HepG2 (cell line): ENCODE measurements around the gene ME3. TPM values are rescaled to one million over a fixed set of nuclear protein-coding genes. Genes with fewer than 3 reads are reported as not detected.

Source experiments
- ATAC-seq: fragments of 200-7000 bp; cut with Tn5 transposase; 3 replicates; pipeline ENCODE4 v1.9.1; 2020; ENCODE audit warnings: mild to moderate bottlenecking, moderate library complexity
- BruUV-seq: library from RNA; stranded (reverse); fragments of 400-500 nt; replicated peaks from 2 replicates; lab custom pipeline; 2021; lab: Mats Ljungman, UMichigan
- CTCF ChIA-PET: fragments of 300-600 bp; formaldehyde crosslinking; extraction: SDS; loops from one replicate; lab custom pipeline; 2021; ENCODE audit warnings: low total read pairs, inconsistent platforms, low intra/inter-chr PET ratio; lab: Yijun Ruan, JAX
- POLR2A ChIA-PET: fragments of 350-600 bp; sonication (Branson Sonifier 250); formaldehyde crosslinking; loops from one replicate; lab custom pipeline; 2020; ENCODE audit warnings: antibody characterized with exemption, inconsistent platforms; lab: Yijun Ruan, JAX
- DNase-seq: peaks from one replicate; pipeline ENCODE4 v3.0.0-alpha.2; 2015; ENCODE audit warnings: low spot score
- FAIRE-seq: peaks from 3 replicates; lab custom pipeline; 2011; peaks lifted over from hg19 to GRCh38; lab: Jason Lieb, UNC
- H2AFZ ChIP-seq: one replicate; pipeline ENCODE4 v1.6.1; 2011; ENCODE audit warnings: low read length, inconsistent platforms
- H3K27ac ChIP-seq: fragments of 300-600 bp; 3 replicates; pipeline ENCODE4 v1.8.0; 2011; ENCODE audit warnings: mixed run types, mild to moderate bottlenecking, mixed read lengths, low read length, inconsistent platforms; ENCODE audit not compliant: insufficient read depth; ENCODE audit errors: extremely low read length
- H3K27me3 ChIP-seq, 2 experiments: fragments of 200-600 bp in 1 of 2; 2 replicates in 1 of 2; 3 replicates in 1 of 2; pipeline versions ENCODE4 v1.6.0 to v1.8.0; 2011; ENCODE audit warnings: low read length in 2 of 2, mild to moderate bottlenecking in 2 of 2, moderate library complexity in 2 of 2, inconsistent platforms in 1 of 2; ENCODE audit not compliant: insufficient read depth in 2 of 2, control insufficient read depth in 1 of 2
- H3K36me3 ChIP-seq, 2 experiments: fragments of 200-600 bp in 1 of 2; replicated peaks in 1 of 2; 2 replicates in 1 of 2; 3 replicates in 1 of 2; pipeline versions ENCODE4 v1.5.1 to v1.8.0; 2011; ENCODE audit warnings: low read length in 2 of 2, inconsistent platforms in 1 of 2; ENCODE audit not compliant: insufficient read depth in 2 of 2, control insufficient read depth in 1 of 2
- H3K4me1 ChIP-seq: 2 replicates; pipeline ENCODE4 v1.5.1; 2012; ENCODE audit warnings: low read length, inconsistent platforms; ENCODE audit not compliant: insufficient read depth
- H3K4me2 ChIP-seq: 2 replicates; pipeline ENCODE4 v1.6.0; 2011; ENCODE audit warnings: low read depth, low read length, inconsistent platforms
- H3K4me3 ChIP-seq, 3 experiments: fragments of 200-600 bp in 1 of 3; sonication (generic), shearing (Covaris generic) in 1 of 3; replicated peaks in 1 of 3; 2 replicates each; pipeline ENCODE4 v1.5.1; 2011 to 2016; ENCODE audit warnings: low read length in 3 of 3, inconsistent platforms in 2 of 3, low read depth in 2 of 3, mild to moderate bottlenecking in 2 of 3, control low read depth in 1 of 3, mixed read lengths in 1 of 3; ENCODE audit not compliant: insufficient read depth in 1 of 3
- H3K79me2 ChIP-seq: one replicate; pipeline ENCODE4 v1.6.1; 2011; ENCODE audit warnings: low read length, inconsistent platforms; ENCODE audit not compliant: insufficient read depth
- H3K9ac ChIP-seq: 2 replicates; pipeline ENCODE4 v1.6.0; 2011; ENCODE audit warnings: mild to moderate bottlenecking, low read depth, low read length, inconsistent platforms; ENCODE audit not compliant: insufficient read depth
- H3K9me3 ChIP-seq: 2 replicates; pipeline ENCODE4 v1.5.1; 2012; ENCODE audit warnings: mild to moderate bottlenecking, low read length
- H4K20me1 ChIP-seq: 2 replicates; pipeline ENCODE4 v1.6.0; 2011; ENCODE audit warnings: inconsistent platforms, mild to moderate bottlenecking, low read length, moderate library complexity; ENCODE audit not compliant: insufficient read depth
- FOSL1 ChIP-seq: sonication (generic); formaldehyde crosslinking; IDR thresholded peaks from 2 replicates; pipeline ENCODE4 v1.9.0; 2021; ENCODE audit warnings: missing genetic modification reagents, borderline replicate concordance
- FOSL2 ChIP-seq: sonication (generic); formaldehyde crosslinking; IDR thresholded peaks from 2 replicates; pipeline ENCODE4 v1.4.0; 2020; ENCODE audit warnings: missing genetic modification reagents
- FOXM1 ChIP-seq: sonication (generic); formaldehyde crosslinking; IDR thresholded peaks from 2 replicates; pipeline ENCODE4 v1.5.0; 2020; ENCODE audit warnings: missing genetic modification reagents
- HNRNPUL1 ChIP-seq: fragments of 200-400 bp; formaldehyde crosslinking; IDR thresholded peaks from 2 replicates; pipeline ENCODE4 v1.6.1; 2017; ENCODE audit warnings: low read depth, mild to moderate bottlenecking, low read length, moderate library complexity
- IKZF5 ChIP-seq: IDR thresholded peaks from 2 replicates; pipeline ENCODE4 v1.6.1; 2018; ENCODE audit warnings: missing genetic modification reagents, mild to moderate bottlenecking, missing compliant biosample characterization
- IRF9 ChIP-seq: sonication (generic); formaldehyde crosslinking; IDR thresholded peaks from 2 replicates; pipeline ENCODE4 v1.8.0; 2022; ENCODE audit warnings: missing genetic modification reagents, mild to moderate bottlenecking, borderline replicate concordance
- JUN ChIP-seq: sonication (generic); formaldehyde crosslinking; IDR thresholded peaks from 2 replicates; pipeline ENCODE4 v1.4.0; 2020; ENCODE audit warnings: mild to moderate bottlenecking, missing genetic modification reagents
- KAT8 ChIP-seq: IDR thresholded peaks from 2 replicates; pipeline ENCODE4 v1.6.1; 2016; ENCODE audit warnings: missing genetic modification reagents, missing compliant biosample characterization
- NFYB ChIP-seq: sonication (generic); formaldehyde crosslinking; IDR thresholded peaks from 2 replicates; pipeline ENCODE4 v1.4.0; 2020; ENCODE audit warnings: missing genetic modification reagents
- PRDM4 ChIP-seq: sonication (generic); formaldehyde crosslinking; IDR thresholded peaks from 2 replicates; pipeline ENCODE4 v1.9.0; 2021; ENCODE audit warnings: missing genetic modification reagents, borderline replicate concordance
- RARA ChIP-seq: IDR thresholded peaks from 2 replicates; pipeline ENCODE4 v1.6.1; 2016; ENCODE audit warnings: missing genetic modification reagents, missing compliant biosample characterization
- SAP130 ChIP-seq: IDR thresholded peaks from 2 replicates; pipeline ENCODE4 v1.6.1; 2016; ENCODE audit warnings: low read depth
- UBTF ChIP-seq: sonication (generic); formaldehyde crosslinking; IDR thresholded peaks from 2 replicates; pipeline ENCODE4 v1.4.0; 2020; ENCODE audit warnings: mild to moderate bottlenecking, missing genetic modification reagents
- ZFP36L1 ChIP-seq: sonication (generic); formaldehyde crosslinking; IDR thresholded peaks from 2 replicates; pipeline ENCODE4 v1.8.0; 2022; ENCODE audit warnings: mild to moderate bottlenecking, missing genetic modification reagents, moderate library complexity
- ZNF230 ChIP-seq: sonication (generic); formaldehyde crosslinking; IDR thresholded peaks from 2 replicates; pipeline ENCODE4 v1.4.0; 2020; ENCODE audit warnings: mild to moderate bottlenecking, missing genetic modification reagents
- ZNF629 ChIP-seq: sonication (generic); formaldehyde crosslinking; conservative IDR thresholded peaks from 2 replicates; pipeline ENCODE4 v1.5.0; 2020; ENCODE audit warnings: missing genetic modification reagents
- ZNF773 ChIP-seq: sonication (generic); formaldehyde crosslinking; IDR thresholded peaks from 2 replicates; pipeline ENCODE4 v1.4.0; 2020; ENCODE audit warnings: missing genetic modification reagents, borderline replicate concordance
- WGBS: methylation state at CpG from one replicate; pipeline ENCODE4 v1.1.6; 2017; ENCODE audit warnings: low lambda C conversion rate; 5-methylcytosine and 5-hydroxymethylcytosine counted together
- in situ Hi-C: cut with HindIII; loops from 2 replicates; pipeline ENCODE4 v1.10.0; 2017; ENCODE audit warnings: low pct_unique_long_range_greater_than_20kb; ENCODE audit not compliant: extremely low pct_ligation_motif_present
- intact Hi-C: fragments of 100-400 bp; cut with micrococcal nuclease; formaldehyde crosslinking; loops from one replicate; pipeline ENCODE4 v1.10.0; 2022; ENCODE audit not compliant: unreplicated experiment
- polyA plus RNA-seq, 8 experiments: library from polyadenylated mRNA; depleted of rRNA in 3 of 8; stranded (reverse) in 7 of 8; unstranded in 1 of 8; fragments of >200 nt; fragmentation: Illumina TruSeq in 4 of 8; extraction: Trizol in 4 of 8; gene quantifications; 2 replicates each; pipeline versions ENCODE4 v1.2.1 to v1.2.3, GENCODE V29; 2011 to 2016; ENCODE audit warnings: low read depth in 4 of 8, missing spikeins in 1 of 8, mixed read lengths in 1 of 8; ENCODE audit not compliant: insufficient read depth in 1 of 8
- total RNA-seq, 5 experiments: library from RNA; depleted of rRNA; stranded (reverse); fragments of >200 nt; fragmentation: Illumina TruSeq; extraction: Trizol; gene quantifications; 2 replicates each; pipeline ENCODE4 v1.2.3, GENCODE V29; 2016; ENCODE audit warnings: low read depth in 1 of 5

ME3 gene
- total and polyA plus RNA-seq, 2 of the 13 experiments (the other 11 are each of a cell fraction or from before 2014, with no cell fraction given): not detected

GRCh38 chr11:86523738-86524619 is 148.4 kb downstream of the ME3 start:
- DNase-seq (peak; percentile 93), FAIRE-seq (no peak), ATAC-seq (peak; percentile 73)
- Histone ChIP-seq H3K27ac (no peak overlapping the region), H3K4me1 (peaks cover 22% of the 10 kb centered on the region), H3K79me2 (no peaks in the 10 kb centered on the region), H3K9ac (0 out of 2 replicates have a peak overlapping the region, but pooled peaks have one; percentile 4), H3K27me3 (no peaks in the 10 kb centered on the region; a peak in 2 of 5 replicates), H4K20me1 (no peaks in the 10 kb centered on the region), H3K4me2 (peak overlapping the region; percentile 24; the same call in 1 of the 2 replicates), H3K9me3 (no peaks in the 10 kb centered on the region), H3K4me3 (no peak overlapping the region), H3K36me3 (no peaks in the 10 kb centered on the region), H2AFZ (no peak overlapping the region)
- WGBS: 7% methylated on average over 5 of the region's 5 CpGs
- intact Hi-C loops: no loop called here
- ChIA-PET POLR2A (interaction anchor here (1.3 kb wide), 2 partner anchors 40 to 48 kb away, joined by 5 to 6 read pairs; no protein-coding TSS in a partner anchor), CTCF (no interaction called here)
- no TSS peak for BruUV-seq
- in situ Hi-C loops: no loop called here
- TF ChIP-seq PRDM4 (CRISPR knock-in tag) (no peak), FOSL2 (CRISPR knock-in tag) (peak; percentile 95), FOSL1 (peak; percentile 80; the same call in 1 of the 2 replicates), KAT8 (peak; percentile 45; the same call in 1 of the 2 replicates), IKZF5 (CRISPR knock-in tag) (peak; percentile 32; the same call in 1 of the 2 replicates), IRF9 (CRISPR knock-in tag) (no peak), HNRNPUL1 (no peak), JUN (CRISPR knock-in tag) (peak; percentile 43; the same call in 1 of the 2 replicates), ZNF230 (no peak), RARA (CRISPR knock-in tag) (peak; percentile 36; the same call in 1 of the 2 replicates), NFYB (CRISPR knock-in tag) (no peak), SAP130 (CRISPR knock-in tag) (no peak; the same call in 1 of the 2 replicates), UBTF (CRISPR knock-in tag) (no peak), ZNF773 (no peak), ZNF629 (CRISPR knock-in tag) (no peak), FOXM1 (CRISPR knock-in tag) (no peak), ZFP36L1 (CRISPR knock-in tag) (no peak)
